ENCODE data around the gene NFIA. TPM values are rescaled to one million over a fixed set of nuclear protein-coding genes. Genes with fewer than 3 reads are reported as not detected.

NFIA gene
- total RNA-seq, 6 donors from 2014 or later = 33.5 to 94.3 (median 44.9) TPM

DNA sequence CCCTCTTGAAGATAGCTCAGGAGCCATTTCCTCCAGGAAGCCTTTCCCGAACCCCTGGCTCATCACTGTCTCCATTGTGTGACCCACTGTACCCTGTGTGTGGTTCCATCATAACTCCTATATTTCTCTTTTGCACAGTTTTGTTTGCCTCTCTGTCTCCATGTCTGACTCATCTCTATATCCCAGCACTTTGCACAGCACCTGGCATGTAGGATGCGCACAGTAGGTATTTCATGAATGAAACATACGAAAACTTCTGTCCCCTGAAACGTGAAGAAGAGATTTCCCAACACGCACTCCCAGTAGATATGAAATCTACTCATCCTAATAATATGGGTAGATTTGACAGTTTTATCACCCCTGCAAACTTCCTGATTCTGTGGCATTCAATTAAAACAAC lies 275.2 kb downstream of the NFIA start:
- WGBS, 2 donors = 88 to 95% methylated on average over 5 of the region's 5 CpGs
- Histone ChIP-seq H3K27me3 (no peaks in the 10 kb centered on the region), H3K36me3 (peaks cover 0 to 20% (median 7%) of the 10 kb centered on the region in 4 donors), H3K27ac (no peak overlapping the region), H3K4me3 (no peak overlapping the region), H3K4me1 (peaks cover 0 to 6% (median 1%) of the 10 kb centered on the region in 4 donors), H3K9me3 (no peaks in the 10 kb centered on the region)
- no peak for TF ChIP-seq POLR2AphosphoS5 (IDR thresholded peaks at IDR 0.05)
- TF ChIP-seq POLR2A (IDR thresholded peaks at IDR 0.05) = no peak
- no peak for TF ChIP-seq EP300 (IDR thresholded peaks at IDR 0.05)
- TF ChIP-seq, protein P1, sequence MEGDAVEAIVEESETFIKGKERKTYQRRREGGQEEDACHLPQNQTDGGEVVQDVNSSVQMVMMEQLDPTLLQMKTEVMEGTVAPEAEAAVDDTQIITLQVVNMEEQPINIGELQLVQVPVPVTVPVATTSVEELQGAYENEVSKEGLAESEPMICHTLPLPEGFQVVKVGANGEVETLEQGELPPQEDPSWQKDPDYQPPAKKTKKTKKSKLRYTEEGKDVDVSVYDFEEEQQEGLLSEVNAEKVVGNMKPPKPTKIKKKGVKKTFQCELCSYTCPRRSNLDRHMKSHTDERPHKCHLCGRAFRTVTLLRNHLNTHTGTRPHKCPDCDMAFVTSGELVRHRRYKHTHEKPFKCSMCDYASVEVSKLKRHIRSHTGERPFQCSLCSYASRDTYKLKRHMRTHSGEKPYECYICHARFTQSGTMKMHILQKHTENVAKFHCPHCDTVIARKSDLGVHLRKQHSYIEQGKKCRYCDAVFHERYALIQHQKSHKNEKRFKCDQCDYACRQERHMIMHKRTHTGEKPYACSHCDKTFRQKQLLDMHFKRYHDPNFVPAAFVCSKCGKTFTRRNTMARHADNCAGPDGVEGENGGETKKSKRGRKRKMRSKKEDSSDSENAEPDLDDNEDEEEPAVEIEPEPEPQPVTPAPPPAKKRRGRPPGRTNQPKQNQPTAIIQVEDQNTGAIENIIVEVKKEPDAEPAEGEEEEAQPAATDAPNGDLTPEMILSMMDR (IDR thresholded peaks at IDR 0.05) = no peak
- ATAC-seq (ENCODE audit: low FRiP score in 2 of 2) (no peak), DNase-seq (no peak)

DNA sequence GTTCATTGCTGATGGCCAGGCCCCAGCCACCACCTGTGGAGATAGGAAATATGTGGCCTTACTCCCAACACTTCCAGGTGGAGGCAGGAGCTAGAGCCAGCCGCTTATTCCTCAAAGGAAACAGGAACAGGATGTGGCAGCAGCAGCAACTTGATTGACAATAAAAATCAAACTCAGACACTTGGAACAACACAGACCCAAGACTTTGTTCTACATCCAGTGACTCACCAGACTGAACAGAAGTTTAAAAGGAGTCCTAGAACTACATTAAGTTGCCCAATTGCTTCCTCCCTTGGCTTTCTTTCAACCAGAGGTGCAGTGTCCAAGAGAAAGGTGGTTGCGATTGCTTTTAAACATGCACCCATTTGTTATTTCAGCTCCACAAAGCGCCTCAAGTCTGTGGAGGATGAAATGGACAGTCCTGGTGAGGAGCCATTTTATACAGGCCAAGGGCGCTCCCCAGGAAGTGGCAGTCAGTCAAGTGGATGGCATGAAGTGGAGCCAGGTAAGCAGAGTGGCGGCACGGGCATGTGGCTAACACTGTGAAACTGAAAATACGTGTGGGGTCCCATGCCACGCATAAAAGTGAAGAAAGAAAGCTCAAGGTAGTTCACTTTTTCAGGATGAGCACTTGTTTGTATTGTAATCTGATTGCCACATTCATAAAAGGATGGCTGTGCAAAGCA lies 276.6 kb downstream of the NFIA start:
- H3K27me3 ChIP-seq = no peaks in the 10 kb centered on the region
- no peak overlapping the region for H3K4me3 ChIP-seq
- peaks cover 0 to 18% (median 5%) of the 10 kb centered on the region in 4 donors for H3K36me3 ChIP-seq
- TF ChIP-seq, protein P1 (IDR thresholded peaks at IDR 0.05) = no peak
- TF ChIP-seq POLR2AphosphoS5 (IDR thresholded peaks at IDR 0.05) = no peak
- TF ChIP-seq EP300 (IDR thresholded peaks at IDR 0.05) = no peak
- WGBS, 2 donors = 84 to 89% methylated on average over 8 of the region's 8 CpGs
- peak overlapping the region in 1 of 4 donors; percentile 27 for H3K27ac ChIP-seq
- ATAC-seq (ENCODE audit: low FRiP score in 2 of 2) (no peak), DNase-seq (no peak)
- no peaks in the 10 kb centered on the region for H3K9me3 ChIP-seq
- H3K4me1 ChIP-seq = no peaks in the 10 kb centered on the region

DNA sequence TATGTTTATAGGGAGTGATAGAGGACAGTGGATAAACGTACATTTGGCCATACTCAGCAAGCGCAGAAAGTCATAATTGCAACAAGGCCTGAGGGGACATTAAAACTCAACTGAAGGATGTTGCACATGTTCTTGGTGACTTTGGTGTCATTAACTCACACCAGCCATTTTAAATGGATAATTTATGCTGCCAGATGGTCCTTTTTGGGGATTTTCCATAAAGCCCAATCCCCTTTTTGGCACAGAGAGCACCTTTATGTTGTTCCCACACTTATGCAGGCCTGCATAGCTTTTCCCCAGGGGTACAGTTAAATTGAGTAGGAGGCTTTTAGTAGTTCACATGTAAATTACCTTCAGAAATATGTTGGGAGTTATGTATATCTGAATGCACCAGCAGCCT lies 279.6 kb downstream of the NFIA start:
- Histone ChIP-seq H3K36me3 (peaks cover 0 to 17% (median 7%) of the 10 kb centered on the region in 4 donors), H3K27me3 (no peaks in the 10 kb centered on the region), H3K9me3 (no peaks in the 10 kb centered on the region), H3K4me3 (no peak overlapping the region), H3K4me1 (no peaks in the 10 kb centered on the region), H3K27ac (no peak overlapping the region)
- TF ChIP-seq, protein P1 (IDR thresholded peaks at IDR 0.05) = no peak
- TF ChIP-seq POLR2A (IDR thresholded peaks at IDR 0.05) (no peak), EP300 (IDR thresholded peaks at IDR 0.05) (no peak), POLR2AphosphoS5 (IDR thresholded peaks at IDR 0.05) (no peak)
- DNase-seq (no peak), ATAC-seq (ENCODE audit: low FRiP score in 2 of 2) (no peak)
- WGBS, 2 donors = 88 to 97% methylated on average over 2 of the region's 2 CpGs

DNA sequence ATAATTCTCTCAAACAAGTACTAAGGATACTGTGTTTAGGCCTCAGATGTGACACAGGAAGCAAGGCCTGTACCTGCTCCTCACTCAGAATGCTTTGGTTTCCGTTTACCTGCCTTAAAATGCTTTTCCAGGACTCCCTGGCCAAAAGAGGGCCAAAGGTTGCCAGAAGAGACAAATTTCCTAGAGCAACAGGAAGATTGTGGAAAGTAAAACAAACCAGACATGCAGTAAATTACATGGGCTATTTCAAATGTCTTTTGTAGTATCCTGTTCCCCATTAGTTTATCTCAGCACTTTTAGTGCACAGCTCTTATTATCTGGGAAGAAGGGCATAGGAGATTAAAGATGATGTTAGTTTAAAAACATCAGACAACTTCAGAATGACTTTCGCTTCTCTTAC lies 280.0 kb downstream of the NFIA start:
- ATAC-seq (ENCODE audit: low FRiP score in 2 of 2) = no peak
- Histone ChIP-seq H3K27me3 (no peaks in the 10 kb centered on the region), H3K9me3 (no peaks in the 10 kb centered on the region), H3K27ac (no peak overlapping the region), H3K4me1 (no peaks in the 10 kb centered on the region), H3K36me3 (peaks cover 0 to 17% (median 7%) of the 10 kb centered on the region in 4 donors), H3K4me3 (no peak overlapping the region)
- TF ChIP-seq POLR2A (IDR thresholded peaks at IDR 0.05) (no peak), POLR2AphosphoS5 (IDR thresholded peaks at IDR 0.05) (no peak), EP300 (IDR thresholded peaks at IDR 0.05) (no peak)
- TF ChIP-seq, protein P1 (IDR thresholded peaks at IDR 0.05) = no peak
- DNase-seq = no peak
- 85 to 99% methylated on average over 2 of the region's 2 CpGs for WGBS, 2 donors

DNA sequence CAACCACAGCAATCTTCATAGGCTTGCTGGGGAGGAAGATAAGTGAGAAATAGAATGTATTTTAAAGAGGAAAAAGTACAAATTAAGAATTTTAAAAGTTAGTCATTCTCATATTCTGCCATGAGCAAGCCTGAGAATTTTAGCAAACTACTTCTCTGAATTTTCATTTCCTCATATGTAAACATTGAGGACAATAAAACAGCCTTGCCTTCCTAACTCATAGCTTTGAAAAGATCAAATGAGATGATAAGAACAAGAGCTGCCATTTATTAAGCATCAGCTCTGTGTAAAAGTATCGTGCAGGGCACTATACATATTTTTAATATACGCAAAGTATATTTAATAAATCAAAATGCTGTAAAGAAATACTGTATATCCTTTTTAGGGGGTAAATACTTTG lies 286.0 kb downstream of the NFIA start:
- Histone ChIP-seq H3K27ac (no peak overlapping the region), H3K27me3 (no peaks in the 10 kb centered on the region), H3K4me1 (no peaks in the 10 kb centered on the region), H3K9me3 (no peaks in the 10 kb centered on the region), H3K36me3 (peaks cover 0 to 4% (median 1%) of the 10 kb centered on the region in 4 donors), H3K4me3 (no peak overlapping the region)
- no peak for DNase-seq
- 86% methylated on average over 2 of the region's 2 CpGs for WGBS, 2 donors
- TF ChIP-seq POLR2A (IDR thresholded peaks at IDR 0.05) (no peak), EP300 (IDR thresholded peaks at IDR 0.05) (no peak), POLR2AphosphoS5 (IDR thresholded peaks at IDR 0.05) (no peak)
- TF ChIP-seq, protein P1 (IDR thresholded peaks at IDR 0.05) = no peak
- ATAC-seq (ENCODE audit: low FRiP score in 2 of 2) = no peak

All from upper lobe of left lung (tissue), 6 donors.